Measurements from ENCODE around the gene WWTR1. TPM values are rescaled to one million over a fixed set of nuclear protein-coding genes. Genes with fewer than 3 reads are reported as not detected.

WWTR1 gene
- total RNA-seq, 4 donors from 2014 or later, result 103 to 148 (median 116) TPM

GRCh38 chr3:149523512-149524299 is 134.1 kb downstream of the WWTR1 start:
- Histone ChIP-seq H3K4me1 (no peaks in the 10 kb centered on the region), H3K27ac (no peak overlapping the region), H3K9me3 (no peaks in the 10 kb centered on the region), H3K36me3 (no peaks in the 10 kb centered on the region), H3K4me3 (no peak overlapping the region), H3K27me3 (no peaks in the 10 kb centered on the region)
- DNase-seq, result no peak
- no peak for TF ChIP-seq POLR2A (IDR thresholded peaks at IDR 0.05)
- TF ChIP-seq, protein P1, sequence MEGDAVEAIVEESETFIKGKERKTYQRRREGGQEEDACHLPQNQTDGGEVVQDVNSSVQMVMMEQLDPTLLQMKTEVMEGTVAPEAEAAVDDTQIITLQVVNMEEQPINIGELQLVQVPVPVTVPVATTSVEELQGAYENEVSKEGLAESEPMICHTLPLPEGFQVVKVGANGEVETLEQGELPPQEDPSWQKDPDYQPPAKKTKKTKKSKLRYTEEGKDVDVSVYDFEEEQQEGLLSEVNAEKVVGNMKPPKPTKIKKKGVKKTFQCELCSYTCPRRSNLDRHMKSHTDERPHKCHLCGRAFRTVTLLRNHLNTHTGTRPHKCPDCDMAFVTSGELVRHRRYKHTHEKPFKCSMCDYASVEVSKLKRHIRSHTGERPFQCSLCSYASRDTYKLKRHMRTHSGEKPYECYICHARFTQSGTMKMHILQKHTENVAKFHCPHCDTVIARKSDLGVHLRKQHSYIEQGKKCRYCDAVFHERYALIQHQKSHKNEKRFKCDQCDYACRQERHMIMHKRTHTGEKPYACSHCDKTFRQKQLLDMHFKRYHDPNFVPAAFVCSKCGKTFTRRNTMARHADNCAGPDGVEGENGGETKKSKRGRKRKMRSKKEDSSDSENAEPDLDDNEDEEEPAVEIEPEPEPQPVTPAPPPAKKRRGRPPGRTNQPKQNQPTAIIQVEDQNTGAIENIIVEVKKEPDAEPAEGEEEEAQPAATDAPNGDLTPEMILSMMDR (IDR thresholded peaks at IDR 0.05), result no peak
- intact Hi-C loops (cut with DNase I; ENCODE audit: low total_unique reads), result no loop called here

DNA sequence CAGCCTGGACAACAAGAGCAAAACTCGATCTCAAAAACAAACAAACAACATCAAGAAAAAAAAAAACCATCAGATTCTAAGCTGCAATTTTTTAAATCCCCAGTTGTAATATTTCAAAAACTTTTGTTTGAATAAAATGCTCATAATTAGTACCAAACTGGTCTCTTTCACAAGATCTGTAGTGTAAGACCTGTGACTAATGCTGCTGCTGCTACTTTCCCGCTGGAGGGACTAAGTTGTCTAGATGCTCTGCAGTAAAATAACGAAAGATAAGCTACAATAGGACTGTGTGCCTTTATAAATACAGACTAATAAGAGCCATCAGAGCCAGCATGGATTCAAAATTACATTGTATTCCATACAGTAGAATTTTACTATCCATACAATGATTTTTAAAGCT is 137.9 kb downstream of the WWTR1 start:
- H3K4me1 ChIP-seq, result no peaks in the 10 kb centered on the region
- TF ChIP-seq POLR2A (IDR thresholded peaks at IDR 0.05), result no peak
- TF ChIP-seq, protein P1 (IDR thresholded peaks at IDR 0.05), result no peak
- H3K4me3 ChIP-seq, result no peak overlapping the region
- no peaks in the 10 kb centered on the region for H3K36me3 ChIP-seq
- intact Hi-C loops (cut with DNase I; ENCODE audit: low total_unique reads), result loop anchor here (10.0 kb wide), 1 partner anchor 195 kb away; no protein-coding TSS in a partner anchor
- DNase-seq, result no peak
- H3K27ac ChIP-seq, result no peak overlapping the region
- H3K9me3 ChIP-seq, result no peaks in the 10 kb centered on the region
- H3K27me3 ChIP-seq, result no peaks in the 10 kb centered on the region

- TF ChIP-seq, protein P1 (IDR thresholded peaks at IDR 0.05), result no peak
- no peak for TF ChIP-seq POLR2A (IDR thresholded peaks at IDR 0.05)
- Histone ChIP-seq H3K4me1 (no peaks in the 10 kb centered on the region), H3K36me3 (no peaks in the 10 kb centered on the region), H3K4me3 (no peak overlapping the region), H3K27ac (no peak overlapping the region), H3K27me3 (no peaks in the 10 kb centered on the region), H3K9me3 (no peaks in the 10 kb centered on the region)
- no peak for DNase-seq
- intact Hi-C loops (cut with DNase I; ENCODE audit: low total_unique reads), result loop anchor here (10.0 kb wide), 1 partner anchor 198 kb away; no protein-coding TSS in a partner anchor
These were observed 140.9 kb downstream of the WWTR1 start for GRCh38 chr3:149516920-149517319.

DNA sequence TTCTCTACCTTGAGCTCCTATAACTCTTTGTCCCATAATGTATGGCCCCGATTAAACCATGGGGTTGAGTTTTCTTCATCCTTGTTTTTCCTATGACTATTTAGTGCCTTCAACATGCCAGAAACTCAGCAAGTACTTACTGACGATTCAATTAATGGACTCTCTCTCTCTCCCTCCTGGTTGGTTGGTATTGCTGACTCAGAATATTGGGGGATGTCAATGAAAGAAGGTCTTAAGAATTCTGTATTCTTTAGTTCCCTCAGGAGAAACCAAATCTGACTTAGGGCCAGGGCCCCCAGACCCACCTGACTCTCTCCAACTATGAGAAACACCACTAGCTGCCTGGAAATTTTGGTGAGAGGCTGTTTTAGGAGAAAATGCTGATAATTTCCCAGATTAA is 142.6 kb downstream of the WWTR1 start:
- intact Hi-C loops (cut with DNase I; ENCODE audit: low total_unique reads), result loop anchor here (10.0 kb wide), 1 partner anchor 200 kb away; no protein-coding TSS in a partner anchor
- H3K27me3 ChIP-seq, result no peaks in the 10 kb centered on the region
- H3K4me3 ChIP-seq, result no peak overlapping the region
- H3K9me3 ChIP-seq, result no peaks in the 10 kb centered on the region
- no peaks in the 10 kb centered on the region for H3K4me1 ChIP-seq
- no peak overlapping the region for H3K27ac ChIP-seq
- TF ChIP-seq, protein P1 (IDR thresholded peaks at IDR 0.05), result no peak
- TF ChIP-seq POLR2A (IDR thresholded peaks at IDR 0.05), result no peak
- no peak for DNase-seq
- H3K36me3 ChIP-seq, result no peaks in the 10 kb centered on the region

DNA sequence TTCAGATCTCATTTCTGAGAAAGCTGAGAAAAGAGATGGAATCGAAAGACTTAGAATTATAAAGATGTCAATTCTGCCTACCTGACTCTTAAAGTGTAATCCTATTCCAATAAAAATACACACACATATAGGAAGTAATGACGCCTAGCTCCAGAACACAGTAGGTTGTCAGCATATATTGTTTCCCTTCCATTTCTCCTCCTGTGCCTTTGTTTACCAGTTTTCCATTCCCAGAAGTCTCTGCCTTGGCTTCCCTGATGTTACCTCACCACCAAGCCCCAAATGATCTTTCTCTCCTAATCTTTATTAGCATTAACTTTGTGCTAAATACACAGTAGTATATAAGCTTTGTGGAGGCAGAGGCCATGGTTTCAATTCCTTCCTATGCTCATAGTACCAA is 143.4 kb downstream of the WWTR1 start:
- DNase-seq, result no peak
- intact Hi-C loops (cut with DNase I; ENCODE audit: low total_unique reads), result loop anchor here (10.0 kb wide), 1 partner anchor 200 kb away; no protein-coding TSS in a partner anchor
- no peak overlapping the region for H3K27ac ChIP-seq
- no peaks in the 10 kb centered on the region for H3K27me3 ChIP-seq
- TF ChIP-seq, protein P1 (IDR thresholded peaks at IDR 0.05), result no peak
- TF ChIP-seq POLR2A (IDR thresholded peaks at IDR 0.05), result no peak
- H3K36me3 ChIP-seq, result no peaks in the 10 kb centered on the region
- no peaks in the 10 kb centered on the region for H3K4me1 ChIP-seq
- no peak overlapping the region for H3K4me3 ChIP-seq
- H3K9me3 ChIP-seq, result no peaks in the 10 kb centered on the region

All from uterus (tissue), 4 donors.